ENCODE measurements around the gene SEMA3C. TPM values are rescaled to one million over a fixed set of nuclear protein-coding genes. Genes with fewer than 3 reads are reported as not detected.
A peak's percentile ranks its signal among the peaks of the same experiment; 100 is the strongest.

The SEMA3C gene
- total RNA-seq, 2 donors from 2014 or later = 66.4 to 147 TPM

DNA sequence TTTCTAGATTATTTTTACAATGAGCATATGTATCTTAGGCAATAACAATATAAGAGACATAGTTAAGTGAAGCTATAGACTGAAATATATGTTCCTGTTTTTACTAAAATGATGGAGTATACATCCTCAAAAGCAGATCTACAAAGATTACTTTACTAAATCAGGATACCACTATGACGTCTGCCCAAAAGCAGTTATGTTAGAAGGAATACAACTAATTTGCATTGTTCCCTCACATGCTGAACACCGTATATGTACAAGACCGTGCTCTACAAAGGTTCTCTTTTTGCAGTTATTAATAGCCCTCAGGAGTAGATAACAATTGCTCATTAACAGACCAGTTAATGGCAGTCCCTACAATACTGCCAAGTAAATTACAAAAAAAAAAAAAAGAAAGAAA is 143.0 kb downstream of the SEMA3C start:
- no peak overlapping the region for H3K4me3 ChIP-seq
- H3K36me3 ChIP-seq = no peaks in the 10 kb centered on the region
- no peaks in the 10 kb centered on the region for H3K9me3 ChIP-seq
- H3K27ac ChIP-seq = no peak overlapping the region
- no peak for TF ChIP-seq POLR2AphosphoS5 (IDR thresholded peaks at IDR 0.05)
- TF ChIP-seq, protein P1, sequence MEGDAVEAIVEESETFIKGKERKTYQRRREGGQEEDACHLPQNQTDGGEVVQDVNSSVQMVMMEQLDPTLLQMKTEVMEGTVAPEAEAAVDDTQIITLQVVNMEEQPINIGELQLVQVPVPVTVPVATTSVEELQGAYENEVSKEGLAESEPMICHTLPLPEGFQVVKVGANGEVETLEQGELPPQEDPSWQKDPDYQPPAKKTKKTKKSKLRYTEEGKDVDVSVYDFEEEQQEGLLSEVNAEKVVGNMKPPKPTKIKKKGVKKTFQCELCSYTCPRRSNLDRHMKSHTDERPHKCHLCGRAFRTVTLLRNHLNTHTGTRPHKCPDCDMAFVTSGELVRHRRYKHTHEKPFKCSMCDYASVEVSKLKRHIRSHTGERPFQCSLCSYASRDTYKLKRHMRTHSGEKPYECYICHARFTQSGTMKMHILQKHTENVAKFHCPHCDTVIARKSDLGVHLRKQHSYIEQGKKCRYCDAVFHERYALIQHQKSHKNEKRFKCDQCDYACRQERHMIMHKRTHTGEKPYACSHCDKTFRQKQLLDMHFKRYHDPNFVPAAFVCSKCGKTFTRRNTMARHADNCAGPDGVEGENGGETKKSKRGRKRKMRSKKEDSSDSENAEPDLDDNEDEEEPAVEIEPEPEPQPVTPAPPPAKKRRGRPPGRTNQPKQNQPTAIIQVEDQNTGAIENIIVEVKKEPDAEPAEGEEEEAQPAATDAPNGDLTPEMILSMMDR (IDR thresholded peaks at IDR 0.05) = no peak
- TF ChIP-seq POLR2A (IDR thresholded peaks at IDR 0.05) = no peak
- DNase-seq (ENCODE audit: low spot score) = no peak
- H3K27me3 ChIP-seq (replicated peaks; ENCODE audit: insufficient read depth) = no peaks in the 10 kb centered on the region
- H3K4me1 ChIP-seq (replicated peaks) = peaks cover 5% of the 10 kb centered on the region
- intact Hi-C loops (cut with DNase I) = loop anchor here (10.0 kb wide), 1 partner anchor 139 kb away; the partner anchor contains the start of gene SEMA3C
- 31% methylated on average over 3 of the region's 3 CpGs for WGBS

DNA sequence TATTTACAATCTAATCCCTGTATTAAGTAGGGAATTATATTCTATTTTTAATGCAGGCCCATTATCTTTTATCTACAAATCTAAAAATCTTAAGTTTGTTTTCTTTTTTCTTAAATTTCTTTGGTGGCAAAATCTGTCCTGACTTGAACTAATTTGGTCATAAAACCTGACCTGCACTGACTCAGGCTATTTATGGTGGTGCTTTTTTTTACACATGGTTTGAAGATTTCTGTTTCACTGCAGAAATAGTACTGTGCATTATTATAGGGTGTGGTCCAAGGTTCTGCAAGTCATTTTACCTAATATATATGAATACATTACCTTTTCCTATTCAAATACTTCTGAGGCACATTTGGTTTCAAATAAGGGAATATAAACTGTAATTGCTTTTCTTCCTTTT is 143.4 kb downstream of the SEMA3C start:
- Histone ChIP-seq H3K4me1 (replicated peaks) (peaks cover 2% of the 10 kb centered on the region), H3K9me3 (no peaks in the 10 kb centered on the region), H3K27me3 (replicated peaks; ENCODE audit: insufficient read depth) (no peaks in the 10 kb centered on the region), H3K36me3 (no peaks in the 10 kb centered on the region), H3K4me3 (no peak overlapping the region), H3K27ac (peak overlapping the region in 1 of 2 donors; percentile 8)
- DNase-seq (ENCODE audit: low spot score) = no peak
- TF ChIP-seq POLR2AphosphoS5 (IDR thresholded peaks at IDR 0.05) = no peak
- TF ChIP-seq, protein P1 (IDR thresholded peaks at IDR 0.05) = no peak
- no peak for TF ChIP-seq POLR2A (IDR thresholded peaks at IDR 0.05)
- intact Hi-C loops (cut with DNase I) = loop anchor here (10.0 kb wide), 1 partner anchor 139 kb away; the partner anchor contains the start of gene SEMA3C

DNA sequence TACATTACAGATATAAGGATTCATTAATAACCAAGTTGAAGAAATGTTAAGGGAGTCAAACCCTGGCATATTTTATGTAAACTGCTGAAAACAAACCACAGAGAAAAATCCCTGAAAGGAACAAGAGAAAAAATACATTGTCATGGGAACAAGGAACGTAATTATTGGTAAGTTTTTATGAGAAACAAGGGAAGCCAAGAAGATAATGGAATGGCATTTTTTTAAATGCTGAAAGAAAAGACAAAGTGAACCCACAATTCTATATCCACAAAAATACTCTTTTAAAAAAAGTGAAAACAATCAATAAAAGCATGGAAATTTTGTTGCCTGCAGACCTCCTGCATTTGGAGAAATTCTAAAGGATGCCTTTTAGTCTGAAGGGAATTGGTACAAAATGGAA is 144.0 kb downstream of the SEMA3C start:
- TF ChIP-seq POLR2A (IDR thresholded peaks at IDR 0.05) = no peak
- TF ChIP-seq POLR2AphosphoS5 (IDR thresholded peaks at IDR 0.05) = no peak
- TF ChIP-seq, protein P1 (IDR thresholded peaks at IDR 0.05) = no peak
- peaks cover 2% of the 10 kb centered on the region for H3K4me1 ChIP-seq (replicated peaks)
- H3K27me3 ChIP-seq (replicated peaks; ENCODE audit: insufficient read depth) = no peaks in the 10 kb centered on the region
- 21% methylated on average over 1 of the region's 1 CpG for WGBS
- H3K36me3 ChIP-seq = no peaks in the 10 kb centered on the region
- intact Hi-C loops (cut with DNase I) = loop anchor here (10.0 kb wide), 1 partner anchor 140 kb away; the partner anchor contains the start of gene SEMA3C
- no peak overlapping the region for H3K4me3 ChIP-seq
- no peaks in the 10 kb centered on the region for H3K9me3 ChIP-seq
- H3K27ac ChIP-seq = peak overlapping the region in 1 of 2 donors; percentile 7
- no peak for DNase-seq (ENCODE audit: low spot score)

DNA sequence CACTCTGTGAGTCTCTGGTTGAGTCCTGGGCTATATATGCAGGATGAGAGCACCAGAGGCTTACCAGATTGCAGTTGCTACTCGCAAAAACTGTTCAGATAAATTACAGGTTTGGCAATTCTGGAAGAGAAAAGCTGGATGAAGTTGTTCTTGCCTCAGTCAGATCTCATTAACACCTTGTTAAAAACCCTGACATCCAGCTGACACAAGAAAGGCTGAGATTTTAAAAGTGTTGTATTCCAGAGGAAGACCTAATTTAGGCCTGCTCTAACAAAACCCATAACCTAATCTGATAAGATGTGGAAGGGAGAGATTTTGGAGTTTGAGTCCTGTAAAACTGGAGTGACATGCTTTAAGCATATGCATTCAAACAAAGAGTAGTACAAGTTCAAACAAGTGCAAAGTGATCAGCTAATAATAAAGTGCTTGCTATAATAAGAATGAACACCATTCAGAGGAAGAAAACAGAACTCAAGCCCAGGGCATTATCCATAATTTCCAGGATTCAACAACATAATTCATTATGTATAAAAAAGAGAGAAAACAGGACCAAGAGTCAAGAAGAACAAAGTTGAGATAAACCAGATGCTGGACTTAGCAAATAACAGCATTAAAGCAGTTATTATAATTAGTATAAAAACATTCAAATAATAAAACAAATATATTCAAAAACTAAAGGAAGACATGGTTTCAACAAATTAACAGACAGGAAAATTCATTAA is 144.9 kb downstream of the SEMA3C start:
- intact Hi-C loops (cut with DNase I) = loop anchor here (10.0 kb wide), 1 partner anchor 141 kb away; the partner anchor contains the start of gene SEMA3C

More for the DNA sequence above, 144.9 kb downstream of the SEMA3C start:
- H3K36me3 ChIP-seq = no peaks in the 10 kb centered on the region
- H3K9me3 ChIP-seq = no peaks in the 10 kb centered on the region
- peaks cover 2% of the 10 kb centered on the region for H3K4me1 ChIP-seq (replicated peaks)
- no peak overlapping the region for H3K27ac ChIP-seq
- TF ChIP-seq POLR2A (IDR thresholded peaks at IDR 0.05) (no peak), POLR2AphosphoS5 (IDR thresholded peaks at IDR 0.05) (no peak)
- TF ChIP-seq, protein P1 (IDR thresholded peaks at IDR 0.05) = no peak
- no peak for DNase-seq (ENCODE audit: low spot score)
- 41% methylated on average over 1 of the region's 1 CpG for WGBS
- H3K4me3 ChIP-seq = no peak overlapping the region
- H3K27me3 ChIP-seq (replicated peaks; ENCODE audit: insufficient read depth) = no peaks in the 10 kb centered on the region

Measured in prostate gland (tissue), 2 donors.